ENCODE measurements around the gene MAD2L1BP.
"Not testable (repeated sequence)": the region's sequence is repeated elsewhere in the genome, so short reads cannot be mapped to it uniquely, and the experiment has no call there.

The MAD2L1BP gene

DNA sequence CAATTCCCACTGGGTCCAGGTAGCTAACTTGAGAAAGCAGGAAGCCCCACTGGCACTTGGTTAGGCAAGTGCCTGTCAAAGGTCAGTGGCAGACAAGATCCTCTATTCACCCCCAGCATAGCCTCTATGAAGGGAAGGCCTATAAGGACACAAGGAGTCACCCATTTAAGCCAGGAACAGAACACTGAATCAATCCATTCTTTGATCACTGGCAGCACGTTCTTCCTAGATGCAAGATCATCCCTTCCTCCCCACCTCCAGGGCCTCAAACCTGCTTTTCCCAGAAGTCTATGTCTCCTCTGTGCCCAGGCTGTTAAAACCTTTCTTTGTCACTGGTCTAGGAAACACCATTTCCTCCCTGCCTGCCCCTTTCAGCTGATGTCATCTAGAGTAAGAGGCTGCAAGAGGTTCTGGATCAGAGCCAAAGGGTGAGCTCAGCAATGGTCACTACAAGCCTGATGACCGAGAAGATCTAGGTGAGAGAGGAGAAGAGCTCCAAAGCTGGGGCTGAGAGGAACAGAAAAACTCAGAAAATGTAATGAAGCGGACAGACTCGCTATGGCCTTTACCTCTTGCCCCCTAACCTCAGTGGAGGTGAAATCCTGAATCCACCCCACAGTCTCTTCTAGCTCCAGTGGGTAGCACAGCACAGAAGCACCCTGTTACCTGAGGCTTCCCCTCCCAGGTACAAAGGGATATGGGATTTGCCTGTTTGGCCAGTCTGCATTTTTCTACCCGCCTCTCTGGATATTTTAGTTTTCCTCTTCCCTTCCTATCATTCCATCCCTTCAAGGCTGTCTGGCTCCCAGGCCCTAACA, 8.4 kb upstream of the MAD2L1BP start:
- DNase-seq: no peak

- DNase-seq: peak; percentile 13
Measured at GRCh38 chr6:43628393-43629103, 7.1 kb upstream of the MAD2L1BP start.

- DNase-seq: peak; percentile 97
Measured at GRCh38 chr6:43629104-43629504, 6.5 kb upstream of the MAD2L1BP start, which contains the start of gene GTPBP2. GTPBP2 (minus strand) TSS chr6:43629264; CDS start chr6:43629162, 102 bp downstream.

GRCh38 chr6:43629505-43630300, 5.9 kb upstream of the MAD2L1BP start:
- peak; percentile 91 for DNase-seq

- DNase-seq: no peak
Measured at GRCh38 chr6:43630980-43631619, 4.5 kb upstream of the MAD2L1BP start.

GRCh38 chr6:43633002-43633401, 2.6 kb upstream of the MAD2L1BP start:
- DNase-seq: not testable (repeated sequence)

DNA sequence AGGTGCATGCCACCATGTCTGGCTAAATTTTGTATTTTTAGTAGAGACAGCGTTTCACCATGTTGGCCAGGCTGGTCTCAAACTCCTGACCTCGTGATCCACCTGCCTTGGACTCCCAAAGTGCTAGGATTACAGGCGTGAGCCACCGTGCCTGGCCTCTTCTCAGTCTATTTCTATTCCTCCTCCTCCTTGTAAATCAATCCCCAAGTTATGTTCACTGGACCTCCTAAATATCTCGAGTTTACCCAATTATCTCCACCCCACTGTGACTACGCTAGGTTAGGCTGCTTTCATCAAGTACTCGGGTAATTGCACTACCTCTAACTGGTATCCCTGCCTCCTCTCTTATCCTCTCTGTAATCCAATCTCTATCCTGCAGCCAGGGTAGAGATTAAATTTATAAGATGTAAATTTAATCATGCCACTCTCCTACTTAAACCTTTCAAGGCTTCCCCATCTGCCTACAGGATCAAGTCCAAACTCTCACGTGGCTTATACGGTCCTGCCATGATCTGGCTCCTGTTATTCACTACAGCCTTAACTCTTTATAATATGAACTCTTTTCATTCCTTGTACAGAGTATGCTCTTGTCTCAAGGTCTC, 837 bp upstream of the MAD2L1BP start:
- DNase-seq: no peak

- no peak for DNase-seq
Measured at GRCh38 chr6:43636308-43636659, 644 bp downstream of the MAD2L1BP start.

GRCh38 chr6:43639984-43640800, 4.6 kb downstream of the MAD2L1BP start:
- DNase-seq: peak; percentile 37

DNA sequence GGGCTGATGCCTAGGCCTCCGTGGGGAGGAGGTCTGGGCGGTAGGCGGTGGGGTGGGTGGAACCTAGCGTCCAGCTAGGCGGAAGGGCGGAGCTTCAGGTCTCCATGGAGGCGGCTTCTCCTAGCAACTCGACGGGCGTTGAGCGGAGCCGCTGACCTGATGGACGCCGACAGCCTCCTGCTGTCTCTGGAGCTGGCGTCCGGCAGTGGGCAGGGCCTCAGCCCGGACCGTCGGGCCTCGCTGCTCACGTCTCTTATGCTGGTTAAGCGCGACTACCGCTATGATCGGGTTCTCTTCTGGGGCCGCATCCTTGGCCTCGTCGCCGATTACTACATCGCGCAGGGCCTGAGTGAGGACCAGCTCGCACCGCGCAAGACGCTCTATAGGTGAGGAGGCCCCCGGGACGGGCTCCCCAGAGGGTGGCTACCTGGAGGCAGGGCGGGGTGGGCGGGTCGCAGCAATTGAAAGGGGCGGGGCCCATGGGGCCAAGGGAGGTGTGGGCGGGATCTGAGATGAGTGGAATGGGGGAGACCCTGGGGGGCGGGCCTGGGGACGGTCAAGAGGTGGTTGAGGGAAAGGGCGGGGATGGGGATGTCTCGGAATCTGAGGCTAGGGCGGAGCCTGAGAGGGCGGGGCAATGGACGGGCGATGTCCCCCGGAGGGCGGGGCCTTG, 9.4 kb downstream of the MAD2L1BP start, which contains the start of gene RSPH9:
RSPH9 (plus strand) TSS at position 97 of the 673 bp plus-strand sequence; CDS start at position 160, 63 bp downstream.
- no peak for DNase-seq

GRCh38 chr6:43645613-43645964, 9.9 kb downstream of the MAD2L1BP start:
- DNase-seq: no peak

DNA sequence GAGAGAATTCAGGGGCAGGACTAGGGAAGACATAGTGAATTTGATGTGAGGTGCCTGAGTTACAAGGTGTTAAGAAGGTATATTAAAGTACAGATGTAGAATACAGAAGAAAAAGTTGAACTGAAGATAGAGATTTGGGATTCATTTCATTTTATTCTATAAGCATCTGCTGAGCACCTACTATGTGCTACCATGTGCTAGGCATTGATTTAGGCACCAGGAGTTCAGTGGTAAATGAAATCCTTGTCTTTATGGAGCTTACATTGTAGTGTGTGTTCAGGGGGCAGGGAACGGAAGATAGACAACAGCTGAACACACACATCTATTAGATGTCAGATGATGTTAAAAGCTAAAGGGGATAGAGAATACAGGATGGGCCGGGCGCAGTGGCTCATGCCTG, 12.0 kb downstream of the MAD2L1BP start:
- DNase-seq: no peak

- DNase-seq: no peak
Measured at GRCh38 chr6:43648248-43648647, 12.6 kb downstream of the MAD2L1BP start.

DNA sequence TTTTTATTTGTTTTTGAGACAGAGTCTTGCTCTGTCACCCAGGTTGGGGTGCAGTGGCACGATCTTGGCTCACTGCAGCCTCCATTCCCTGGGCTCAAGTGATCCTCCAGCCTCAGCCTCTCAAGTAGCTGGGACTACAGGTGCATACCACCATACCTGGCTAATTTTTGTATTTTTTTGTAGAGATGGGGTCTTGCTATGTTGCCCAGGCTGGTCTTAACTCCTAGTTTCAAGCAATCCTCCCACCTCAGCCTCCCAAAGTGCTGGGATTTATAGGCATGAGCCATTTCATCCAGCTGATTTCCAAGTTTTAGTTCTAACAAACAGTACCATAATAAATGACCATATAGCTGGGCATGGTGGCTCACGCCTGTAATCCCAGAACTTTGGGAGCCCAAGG, 17.2 kb downstream of the MAD2L1BP start:
- DNase-seq: not testable (repeated sequence)

DNA sequence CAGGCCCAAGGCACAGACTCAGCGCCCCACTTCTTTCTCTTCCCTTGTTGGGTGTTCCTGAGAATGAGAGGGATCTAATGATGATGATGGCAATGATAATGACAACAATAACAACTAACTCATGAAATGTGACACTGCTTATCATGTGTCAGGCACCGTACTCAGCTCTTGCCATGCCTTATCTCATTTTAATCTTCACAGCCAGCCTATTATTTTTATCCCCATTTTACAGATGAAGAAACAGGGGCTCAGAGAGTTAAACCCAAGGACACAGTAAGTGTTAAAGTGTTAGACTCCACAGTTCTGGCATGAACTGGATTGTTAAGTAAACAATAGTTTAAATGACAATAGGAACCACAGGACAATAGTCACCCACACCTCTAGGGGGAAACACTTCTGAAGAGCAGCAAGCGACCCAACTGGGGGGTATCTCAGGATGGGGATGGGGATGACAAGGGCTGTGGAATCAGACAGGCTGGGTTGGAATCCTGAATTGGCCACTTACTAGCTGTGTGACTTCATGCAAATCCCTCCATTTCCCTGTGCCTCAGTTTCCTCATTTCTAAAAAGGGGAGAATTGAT, 21.7 kb downstream of the MAD2L1BP start:
- no peak for DNase-seq

- no peak for DNase-seq
Measured at GRCh38 chr6:43658161-43658560, 22.5 kb downstream of the MAD2L1BP start.

DNA sequence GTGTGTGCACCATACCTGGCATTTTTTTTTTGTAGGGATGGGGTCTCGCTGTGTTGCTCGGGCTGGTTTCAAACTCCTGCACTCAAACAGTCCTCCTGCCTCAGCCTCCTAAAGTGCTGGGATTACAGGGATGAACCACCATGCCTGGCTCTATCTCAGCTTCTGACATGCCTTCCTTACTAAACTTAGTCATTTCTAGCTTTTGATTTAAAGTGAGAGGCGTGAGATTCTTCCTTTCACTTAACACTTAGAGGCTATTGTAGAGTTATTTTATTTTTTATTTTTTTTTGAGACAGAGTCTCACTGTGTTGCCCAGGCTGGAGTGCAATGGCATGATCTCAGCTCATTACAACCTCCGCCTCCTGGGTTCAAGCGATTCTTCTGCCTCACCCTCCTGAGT, 27.3 kb downstream of the MAD2L1BP start:
- not testable (repeated sequence) for DNase-seq

DNA sequence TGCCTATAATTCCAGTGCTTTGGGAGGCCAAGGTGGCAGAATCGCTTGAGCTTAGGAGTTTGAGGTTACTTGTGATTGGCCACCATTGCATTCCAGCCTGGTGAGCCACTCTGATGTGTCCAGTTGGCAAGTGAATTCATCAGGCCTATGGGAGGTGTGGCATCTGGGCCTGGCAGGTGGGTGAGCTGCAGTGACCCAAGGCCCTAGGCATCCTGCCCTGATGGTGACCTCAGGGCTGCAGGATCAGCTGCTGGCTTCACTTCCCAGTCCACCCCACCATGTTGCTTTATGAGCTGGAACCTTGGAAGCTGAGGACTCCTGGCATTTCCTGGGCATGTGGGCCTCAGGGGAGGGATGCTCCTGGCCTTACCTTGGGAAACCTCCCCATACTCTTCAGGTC, 29.7 kb downstream of the MAD2L1BP start:
- no peak for DNase-seq

DNA sequence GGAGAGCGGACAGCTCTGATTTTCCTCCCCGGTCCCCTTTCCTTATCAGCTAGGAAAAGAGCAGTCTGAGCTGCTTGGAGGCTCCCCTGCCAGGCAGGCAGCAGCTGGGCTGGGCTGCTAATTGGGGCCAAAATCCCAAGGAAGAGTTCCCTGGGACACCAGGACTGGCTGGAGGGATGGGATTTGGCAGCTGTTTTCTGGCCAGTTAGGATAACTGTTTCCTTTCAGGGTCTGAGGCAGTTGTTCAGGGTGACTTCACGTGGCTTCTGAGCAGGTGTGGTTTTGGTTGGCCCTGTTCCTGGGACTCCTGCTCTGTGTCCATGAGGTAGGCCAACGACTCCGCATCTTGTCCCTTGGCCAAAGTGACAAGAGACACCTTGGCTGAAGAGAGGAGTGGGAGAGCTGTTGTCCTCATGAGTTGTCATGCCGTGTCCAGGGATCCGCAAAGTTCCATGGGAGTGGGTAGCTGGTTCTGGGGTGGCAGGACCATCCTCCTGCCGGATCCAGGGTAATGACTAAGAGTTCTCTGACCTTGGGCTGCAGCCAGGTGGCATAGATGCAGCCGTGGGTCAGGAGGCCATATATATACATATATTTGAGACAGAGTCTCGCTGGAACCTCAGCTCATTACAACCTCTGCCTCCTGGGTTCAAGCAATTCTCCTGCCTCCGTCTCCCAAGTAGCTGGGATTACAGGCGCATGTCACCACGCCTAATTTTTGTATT, 30.7 kb downstream of the MAD2L1BP start:
- DNase-seq: no peak

Data from GDM1 (cell line).